IPS DF 4.7 (cell line): ENCODE measurements around the gene HTRA3.

Source experiments
- DNase-seq: peaks from one replicate; pipeline ENCODE4 v3.0.0-alpha.2; 2013; ENCODE audit warnings: low spot score; ENCODE audit errors: extremely low read depth

The HTRA3 gene

DNA sequence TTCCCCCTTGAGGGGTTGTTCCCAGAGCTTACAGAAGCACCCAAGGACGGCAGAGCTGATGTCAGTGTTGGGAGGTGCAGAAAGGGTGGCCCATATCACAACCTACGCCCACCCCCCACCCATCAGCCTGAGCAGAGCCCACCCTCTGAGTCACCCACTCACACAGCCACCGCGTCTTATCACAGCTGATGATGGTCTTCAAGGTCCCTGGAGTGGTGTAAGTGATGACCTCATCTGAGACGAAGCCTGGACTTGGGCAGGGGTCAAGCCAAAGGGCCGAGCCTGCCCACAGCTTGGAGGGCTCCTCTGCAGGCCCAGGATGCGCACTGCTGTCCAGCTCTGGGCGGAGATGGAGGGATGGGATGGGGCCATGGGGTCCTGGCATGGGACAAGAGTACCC lies 3.0 kb upstream of the HTRA3 start:
- no peak for DNase-seq

DNA sequence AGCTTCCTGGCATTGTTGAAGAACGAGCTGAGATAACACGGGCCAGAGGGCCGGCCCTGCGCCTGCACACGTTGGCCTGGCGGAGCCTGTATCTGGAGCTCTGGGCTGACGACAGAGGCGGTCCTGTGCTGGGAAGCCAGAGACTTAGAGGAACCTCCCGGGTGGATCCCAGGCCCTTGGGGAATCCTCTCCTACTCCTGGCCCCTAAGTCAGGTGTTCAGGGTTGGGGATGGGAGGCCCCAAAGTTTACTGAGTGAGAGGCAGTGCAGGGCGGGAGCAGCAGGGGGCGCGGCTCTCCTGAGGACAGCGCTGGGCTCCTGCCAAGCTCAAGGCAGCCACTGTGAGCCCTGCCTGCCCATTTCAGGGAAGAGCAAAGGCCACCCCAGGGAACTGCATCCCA lies 2.5 kb upstream of the HTRA3 start:
- DNase-seq, result no peak

DNA sequence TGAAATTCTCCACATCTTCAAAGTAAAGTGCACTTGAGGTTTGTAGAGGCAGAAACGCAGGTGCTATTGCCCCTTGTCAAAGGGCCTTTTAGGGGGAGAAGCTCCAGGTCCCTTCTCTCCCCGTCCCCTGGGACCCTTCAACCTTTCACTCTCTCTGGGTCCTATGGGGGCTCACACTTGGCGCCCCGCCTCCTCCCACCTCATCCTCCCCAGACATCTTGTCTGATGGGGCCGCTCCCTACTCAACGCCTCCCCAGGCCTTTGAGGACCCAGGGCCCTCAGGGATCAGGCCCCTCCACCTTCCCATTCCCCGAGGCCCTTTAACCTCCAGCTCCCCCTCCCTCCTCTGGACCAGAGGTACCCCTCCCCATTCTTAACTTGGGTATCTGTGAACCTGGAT lies 1.3 kb upstream of the HTRA3 start:
- no peak for DNase-seq

GRCh38 chr4:8268901-8269534 lies 536 bp upstream of the HTRA3 start:
- DNase-seq, result no peak

DNA sequence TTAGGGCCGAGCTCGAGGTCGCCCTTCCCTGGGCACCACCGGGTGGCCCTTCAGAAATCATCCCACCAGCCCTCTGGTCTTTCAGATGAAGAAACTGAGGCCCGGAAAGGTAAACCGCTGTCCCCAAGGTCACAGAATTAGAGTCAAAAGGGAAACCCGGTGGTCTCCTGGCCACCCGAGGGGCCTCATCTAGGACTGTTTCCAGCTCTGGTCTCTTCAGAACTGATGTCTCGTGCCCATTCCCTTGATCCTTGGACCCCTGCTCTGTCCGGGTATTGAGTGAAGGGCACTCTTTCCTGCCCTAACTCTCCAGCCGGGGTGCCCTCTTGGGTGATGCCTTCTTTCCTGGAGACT lies 841 bp downstream of the HTRA3 start:
- DNase-seq, result no peak

DNA sequence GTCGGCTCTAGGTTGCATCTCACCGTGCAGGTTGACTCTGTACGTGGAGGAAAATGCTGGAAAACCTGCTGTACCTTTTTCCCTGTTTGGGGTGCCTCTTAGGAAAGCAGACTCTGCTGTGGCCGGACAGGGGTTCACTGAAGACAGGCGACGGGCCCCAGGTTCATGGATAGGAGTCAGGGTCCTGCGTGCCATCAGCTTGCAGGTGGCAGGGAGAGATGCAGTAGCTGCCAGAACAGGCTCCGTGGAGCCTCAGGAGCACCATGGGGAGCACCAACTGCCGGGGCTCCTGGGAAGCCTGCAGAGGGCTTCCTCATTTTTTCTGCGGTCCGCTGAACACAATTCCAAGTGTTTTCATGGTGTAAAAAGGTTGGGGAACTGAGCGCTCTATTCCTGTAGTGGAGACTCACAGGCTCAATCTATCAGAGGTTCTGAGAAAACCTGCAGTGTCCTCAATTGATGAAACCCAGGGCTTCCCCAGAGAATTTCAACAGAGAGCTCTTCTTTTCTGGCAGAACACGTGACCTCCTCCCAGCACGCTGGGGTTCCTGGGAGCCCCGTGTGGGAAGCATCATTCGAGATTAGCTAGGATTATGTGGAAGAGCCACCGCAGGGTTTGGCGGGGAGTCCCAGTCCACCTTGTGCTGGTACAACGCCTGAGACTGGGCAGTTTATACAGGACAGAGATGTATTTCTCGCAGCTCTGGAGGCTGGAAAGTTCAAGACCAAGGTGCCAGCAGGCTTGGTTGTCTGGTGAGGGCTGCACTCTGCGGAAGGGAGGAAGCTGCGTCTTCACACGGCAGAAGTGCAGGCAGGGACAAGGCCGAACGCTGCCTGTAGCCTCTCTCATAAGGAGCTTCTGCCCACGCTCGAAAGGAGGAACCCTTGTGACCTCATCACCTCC lies 1.6 kb downstream of the HTRA3 start:
- no peak for DNase-seq

DNA sequence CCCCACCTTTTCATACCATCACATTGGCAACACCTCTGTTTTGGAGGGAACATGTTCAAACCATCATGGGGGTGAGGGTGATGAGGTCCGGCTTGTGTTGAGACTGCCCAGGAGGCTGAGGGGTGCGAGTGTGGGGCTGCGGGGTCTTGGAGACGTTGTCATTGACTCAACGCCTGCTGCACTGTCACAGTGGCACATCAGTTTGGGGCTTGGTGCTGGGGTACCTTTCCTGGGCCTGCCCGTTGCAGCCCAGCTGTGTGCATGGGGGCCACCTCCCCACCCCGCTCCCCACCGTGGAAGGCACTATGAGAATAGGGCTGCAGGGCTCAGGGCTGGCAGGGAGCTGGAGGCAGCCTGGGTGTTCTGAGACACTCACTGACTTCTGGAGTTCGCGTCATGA lies 2.3 kb downstream of the HTRA3 start:
- DNase-seq, result no peak

DNA sequence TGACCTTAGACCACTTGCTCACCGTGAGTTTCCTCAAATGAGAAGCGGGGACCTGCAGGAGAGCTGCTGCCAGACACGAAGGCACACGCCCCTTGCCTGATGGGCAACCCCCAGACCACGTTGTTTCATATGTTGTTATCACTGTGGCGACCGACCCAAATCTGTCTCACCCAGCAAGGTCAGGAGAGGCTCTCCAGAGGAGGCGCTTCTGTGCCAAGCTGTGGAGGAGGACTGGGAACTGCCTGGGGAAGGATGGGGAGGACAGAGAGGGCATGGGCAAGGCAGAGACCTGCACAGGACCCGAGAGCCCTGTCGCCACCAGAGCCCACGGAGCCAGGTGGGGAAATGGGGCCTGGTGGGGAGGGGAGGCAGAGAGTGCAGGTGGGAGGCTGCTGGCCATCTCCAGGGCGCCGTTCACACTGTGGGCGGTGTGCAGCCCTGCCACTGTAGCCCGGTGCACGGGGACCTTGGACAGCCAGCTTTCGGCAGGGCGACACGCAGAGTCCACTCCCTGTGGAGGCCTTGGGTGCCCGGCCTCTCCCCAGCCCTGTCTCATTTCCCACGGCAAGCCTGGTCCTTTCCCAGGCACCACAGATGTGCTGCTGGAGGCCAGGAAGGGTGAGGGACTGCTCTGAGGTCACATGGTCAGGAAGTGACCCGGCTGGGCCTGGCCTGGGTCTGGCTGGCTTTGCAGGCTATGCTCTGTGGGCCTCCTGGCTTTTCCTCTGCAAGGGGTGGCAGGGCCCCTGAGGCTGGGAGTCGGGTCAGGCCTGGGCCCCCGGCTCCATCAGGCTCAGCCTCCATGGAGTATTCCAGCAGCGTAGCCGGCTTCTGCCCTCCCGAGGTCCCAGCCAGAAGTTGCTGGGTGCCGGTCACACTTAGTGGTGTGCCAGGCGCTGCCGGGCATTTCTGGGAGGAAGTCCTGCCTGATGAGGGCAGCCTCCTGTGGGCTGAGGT lies 3.2 kb downstream of the HTRA3 start:
- DNase-seq, result no peak

DNA sequence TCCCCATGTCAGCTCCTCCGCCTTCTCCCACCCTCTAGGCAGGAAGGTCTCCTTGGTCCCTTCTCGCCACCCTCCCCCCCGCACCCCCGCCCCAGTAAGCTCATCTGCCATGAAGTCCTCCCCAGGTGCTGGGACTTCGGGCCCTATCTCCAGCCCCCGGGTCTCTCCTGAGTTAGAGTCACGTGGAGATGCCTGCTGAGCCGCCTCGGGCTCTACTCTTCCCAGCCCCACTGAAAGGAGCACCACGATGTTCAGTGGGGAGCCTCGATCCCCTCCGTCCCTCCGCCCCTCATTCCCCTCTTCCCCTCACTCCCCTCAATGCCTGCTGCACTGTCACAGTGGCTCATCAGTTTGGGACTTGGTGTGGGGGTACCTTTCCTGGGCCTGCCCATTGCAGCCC lies 3.9 kb downstream of the HTRA3 start:
- no peak for DNase-seq

- DNase-seq, result no peak
Observed at GRCh38 chr4:8274066-8274652, 4.6 kb downstream of the HTRA3 start.

DNA sequence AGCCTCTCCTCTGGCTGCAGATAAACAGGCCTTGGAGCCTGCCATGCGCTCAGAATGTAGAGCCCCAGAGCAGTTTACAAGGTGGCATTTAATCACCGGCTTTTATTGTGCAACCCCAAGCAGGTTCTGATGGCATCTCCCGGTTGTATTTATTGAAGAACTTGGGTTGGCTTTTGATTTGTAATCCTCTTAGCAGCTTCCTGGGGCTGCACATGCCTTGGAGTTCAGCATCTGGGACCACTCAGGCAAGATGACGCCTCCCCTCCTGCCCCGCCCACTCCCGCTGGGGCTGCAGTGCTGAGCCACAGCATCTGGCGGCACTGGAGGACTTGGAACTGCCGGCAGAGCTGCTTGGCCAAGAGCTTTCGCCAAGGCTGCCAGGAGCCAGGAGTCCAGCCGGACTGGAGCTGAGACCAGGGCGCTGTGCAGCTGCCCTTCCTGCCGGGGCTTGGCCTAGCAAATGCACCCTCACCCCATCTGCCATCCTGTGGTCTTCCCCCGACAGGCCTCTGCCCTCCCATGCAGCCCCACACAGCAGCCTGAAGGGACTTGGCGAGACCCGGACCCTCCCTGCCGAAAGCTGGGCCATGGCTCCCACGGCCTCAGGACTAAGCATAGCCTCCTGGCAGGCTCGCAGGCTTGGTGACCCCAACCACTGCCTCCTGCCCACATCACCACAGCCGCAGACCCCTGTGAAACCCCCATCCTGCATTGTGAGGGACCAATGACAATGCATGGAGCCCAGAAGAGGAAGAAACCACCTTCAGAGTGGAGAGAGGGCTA lies 5.4 kb downstream of the HTRA3 start:
- DNase-seq, result no peak

- no peak for DNase-seq
Observed at GRCh38 chr4:8275548-8275910, 6.0 kb downstream of the HTRA3 start.

- no peak for DNase-seq
Observed at GRCh38 chr4:8276358-8277240, 7.0 kb downstream of the HTRA3 start.

GRCh38 chr4:8277356-8278008 lies 7.9 kb downstream of the HTRA3 start:
- no peak for DNase-seq

DNA sequence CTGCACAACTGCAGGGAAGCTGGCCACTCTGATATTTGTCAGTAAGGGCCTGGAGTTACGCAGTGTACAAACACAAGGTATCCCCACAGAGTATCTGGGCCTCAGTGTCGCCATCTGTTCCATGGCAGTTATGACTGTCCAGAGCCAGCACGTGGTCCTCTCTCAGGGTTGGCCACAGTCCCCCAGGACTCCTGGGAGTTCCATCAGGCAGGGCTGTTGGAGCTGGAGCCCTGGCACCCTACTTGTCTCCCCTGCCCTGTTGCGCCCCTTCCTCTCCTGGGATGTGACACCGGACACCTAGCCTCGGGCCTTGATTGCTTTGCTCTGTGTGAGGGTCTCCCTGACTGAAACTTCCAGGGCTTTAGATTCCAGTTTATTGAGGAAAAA lies 8.4 kb downstream of the HTRA3 start:
- DNase-seq, result no peak

DNA sequence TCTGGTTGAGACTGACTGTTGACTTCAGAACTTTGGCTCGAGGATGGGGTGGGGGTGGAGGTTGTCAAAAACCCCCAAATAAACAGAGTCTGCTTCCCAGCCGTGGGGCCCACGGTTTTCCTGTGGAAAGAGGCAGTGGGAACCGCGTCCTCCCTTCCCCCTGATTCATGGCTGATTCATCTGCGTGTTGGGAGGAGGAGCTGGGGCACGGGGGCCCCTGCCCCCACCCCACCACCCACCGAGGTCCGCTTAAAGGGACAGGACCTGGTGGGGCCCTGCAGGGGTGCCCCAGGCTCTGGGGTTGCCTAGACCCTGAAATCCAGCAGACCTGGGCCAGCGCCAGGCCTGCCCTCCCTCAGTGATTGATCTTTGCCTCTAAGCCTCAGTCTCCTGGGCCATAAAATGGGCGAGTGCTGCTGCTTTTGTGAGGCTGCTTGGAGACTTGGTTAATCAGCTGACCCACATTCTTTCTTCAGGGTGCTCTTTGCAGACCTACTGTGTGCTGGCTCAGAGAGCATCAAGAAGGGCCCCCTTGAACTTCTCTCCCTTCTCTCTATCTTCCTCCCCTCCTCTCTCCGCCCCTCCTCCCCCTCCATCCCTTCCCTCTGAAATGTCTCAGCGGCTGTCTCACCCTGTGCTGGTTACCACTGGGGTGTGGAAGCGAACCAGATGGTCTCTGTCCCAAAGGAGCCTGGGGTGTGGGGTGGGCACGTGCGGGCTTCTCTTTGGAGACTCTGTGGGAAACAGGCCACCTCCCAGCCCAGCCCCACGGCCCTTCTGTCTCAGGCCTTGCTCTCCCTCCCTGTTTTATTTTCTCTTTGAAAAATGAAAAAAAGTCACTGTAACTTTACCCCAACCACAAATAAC lies 9.1 kb downstream of the HTRA3 start:
- no peak for DNase-seq

GRCh38 chr4:8279321-8280157 lies 10.0 kb downstream of the HTRA3 start:
- DNase-seq, result no peak
